Immature natural killer cell (primary cell): ENCODE results near the gene SLC45A3. TPM values are rescaled to one million over a fixed set of nuclear protein-coding genes. Genes with fewer than 3 reads are reported as not detected.

ENCODE experiments used
- DNase-seq, 3 donors: peaks; one replicate each; pipeline ENCODE4 v3.0.0; 2022; ENCODE audit warnings: mixed read lengths in 1 of 3
- H3K27ac Mint-ChIP-seq, 6 donors: one replicate each; pipeline ENCODE4 v1.8.0; 2020; ENCODE audit warnings: mixed read lengths in 6 of 6, mild to moderate bottlenecking in 5 of 6, inconsistent platforms in 4 of 6, moderate library complexity in 3 of 6
- H3K27me3 Mint-ChIP-seq, 3 donors: one replicate each; pipeline ENCODE4 v1.8.0; 2020 to 2021; ENCODE audit warnings: low read depth in 3 of 3, mild to moderate bottlenecking in 3 of 3, mixed read lengths in 3 of 3, moderate library complexity in 3 of 3, inconsistent platforms in 1 of 3
- H3K36me3 Mint-ChIP-seq, 3 donors: one replicate each; pipeline ENCODE4 v1.8.0; 2020; ENCODE audit warnings: mixed read lengths in 3 of 3, inconsistent platforms in 2 of 3, mild to moderate bottlenecking in 2 of 3
- H3K4me1 Mint-ChIP-seq, 2 donors: one replicate each; pipeline ENCODE4 v1.8.0; 2020; ENCODE audit warnings: inconsistent platforms in 2 of 2, mild to moderate bottlenecking in 2 of 2, mixed read lengths in 2 of 2, moderate library complexity in 1 of 2
- H3K4me3 Mint-ChIP-seq, 5 donors: one replicate each; pipeline ENCODE4 v1.8.0; 2020; ENCODE audit warnings: mild to moderate bottlenecking in 5 of 5, mixed read lengths in 5 of 5, inconsistent platforms in 3 of 5, moderate library complexity in 3 of 5
- H3K9me3 Mint-ChIP-seq, 6 donors: one replicate each; pipeline ENCODE4 v1.8.0; 2020; ENCODE audit warnings: mild to moderate bottlenecking in 6 of 6, mixed read lengths in 6 of 6, inconsistent platforms in 4 of 6, moderate library complexity in 3 of 6
- polyA plus RNA-seq, 3 donors: library from polyadenylated mRNA; unstranded; fragments of 300-500 nt; fragmentation: Illumina TruSeq; gene quantifications; one replicate each; pipeline ENCODE4 v1.2.3, GENCODE V29; 2021

The SLC45A3 gene
- polyA plus RNA-seq, 3 donors from 2014 or later: not detected

DNA sequence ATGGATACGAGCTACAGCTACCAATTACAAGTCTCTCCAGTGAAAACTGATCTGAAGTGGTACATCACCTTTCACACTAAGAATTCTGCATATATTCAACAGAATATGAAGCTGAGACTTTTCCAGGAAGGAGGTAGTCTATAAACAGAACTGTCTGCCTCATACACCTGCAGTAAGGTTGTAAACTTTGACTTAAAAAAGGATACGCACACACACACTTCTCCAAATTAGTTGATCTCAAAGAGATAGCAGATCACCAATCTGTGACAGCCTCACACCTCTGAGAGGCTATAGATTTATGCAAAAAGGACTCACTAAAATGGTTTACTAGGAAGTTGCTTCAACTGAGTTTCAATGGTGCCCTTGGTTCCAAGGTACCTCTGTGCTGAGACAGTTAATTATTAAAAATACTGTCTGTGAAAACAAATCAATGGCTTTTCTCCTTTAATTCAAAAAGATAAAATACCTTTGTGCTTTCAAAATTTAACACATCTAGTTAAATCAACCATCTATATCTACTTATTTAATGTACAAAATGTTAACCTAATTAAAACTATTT, 66.4 kb downstream of the SLC45A3 start:
- peaks cover 7 to 47% of the 10 kb centered on the region in 2 donors for H3K4me1 Mint-ChIP-seq
- H3K9me3 Mint-ChIP-seq: no peaks in the 10 kb centered on the region
- no peak for DNase-seq
- peaks cover 15 to 41% (median 20%) of the 10 kb centered on the region in 3 donors for H3K36me3 Mint-ChIP-seq
- H3K27me3 Mint-ChIP-seq: peaks cover 0 to 2% (median 0%) of the 10 kb centered on the region in 3 donors
- peak overlapping the region in 3 of 6 donors; percentile 22 to 68 (median 30) for H3K27ac Mint-ChIP-seq
- H3K4me3 Mint-ChIP-seq: no peak overlapping the region

DNA sequence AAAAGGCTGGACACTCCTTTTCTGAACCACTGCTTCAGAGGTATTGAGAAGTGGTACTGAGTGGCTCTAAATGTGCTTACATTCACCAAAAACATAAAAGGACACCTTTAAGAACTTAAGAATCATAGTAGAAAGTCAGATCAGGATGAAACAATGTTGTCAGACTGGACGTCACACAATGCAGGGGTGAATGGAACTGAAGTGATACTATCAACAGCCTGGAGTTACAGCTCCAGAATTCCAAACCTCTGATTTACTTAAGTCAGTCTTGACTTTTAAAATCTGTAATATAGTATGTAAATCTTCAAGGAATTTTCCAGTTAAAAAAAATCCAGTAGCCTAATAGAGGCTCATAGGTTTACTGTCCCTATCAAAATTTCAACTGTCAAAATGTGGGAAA, 67.8 kb downstream of the SLC45A3 start:
- DNase-seq: no peak
- Mint-ChIP-seq H3K4me1 (peaks cover 7 to 61% of the 10 kb centered on the region in 2 donors), H3K27me3 (peaks cover 0 to 2% (median 0%) of the 10 kb centered on the region in 3 donors), H3K27ac (no peak overlapping the region), H3K9me3 (no peaks in the 10 kb centered on the region), H3K36me3 (peaks cover 16 to 41% (median 20%) of the 10 kb centered on the region in 3 donors), H3K4me3 (no peak overlapping the region)

DNA sequence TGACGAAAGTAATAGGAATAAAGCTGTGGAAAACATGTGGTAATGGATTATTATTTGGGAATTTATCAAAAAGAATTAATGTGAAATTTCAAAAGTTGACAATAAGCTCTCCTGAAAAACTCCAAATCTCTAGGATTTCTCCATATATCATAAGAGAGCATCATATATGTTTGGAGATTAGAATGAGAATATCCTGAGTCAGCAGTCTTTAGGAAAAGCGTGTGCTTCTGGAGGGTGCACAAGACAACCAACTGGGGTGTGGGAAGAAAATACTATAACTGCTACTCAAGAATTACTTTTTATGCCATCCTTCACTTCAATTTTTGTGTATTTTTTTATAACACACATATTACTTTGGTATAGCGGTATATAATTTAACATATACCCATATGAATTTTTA, 68.2 kb downstream of the SLC45A3 start:
- DNase-seq: no peak
- Mint-ChIP-seq H3K27me3 (peaks cover 0 to 2% (median 0%) of the 10 kb centered on the region in 3 donors), H3K9me3 (no peaks in the 10 kb centered on the region), H3K4me3 (no peak overlapping the region), H3K36me3 (peaks cover 18 to 40% (median 20%) of the 10 kb centered on the region in 3 donors), H3K4me1 (peaks cover 7 to 63% of the 10 kb centered on the region in 2 donors), H3K27ac (no peak overlapping the region)

DNA sequence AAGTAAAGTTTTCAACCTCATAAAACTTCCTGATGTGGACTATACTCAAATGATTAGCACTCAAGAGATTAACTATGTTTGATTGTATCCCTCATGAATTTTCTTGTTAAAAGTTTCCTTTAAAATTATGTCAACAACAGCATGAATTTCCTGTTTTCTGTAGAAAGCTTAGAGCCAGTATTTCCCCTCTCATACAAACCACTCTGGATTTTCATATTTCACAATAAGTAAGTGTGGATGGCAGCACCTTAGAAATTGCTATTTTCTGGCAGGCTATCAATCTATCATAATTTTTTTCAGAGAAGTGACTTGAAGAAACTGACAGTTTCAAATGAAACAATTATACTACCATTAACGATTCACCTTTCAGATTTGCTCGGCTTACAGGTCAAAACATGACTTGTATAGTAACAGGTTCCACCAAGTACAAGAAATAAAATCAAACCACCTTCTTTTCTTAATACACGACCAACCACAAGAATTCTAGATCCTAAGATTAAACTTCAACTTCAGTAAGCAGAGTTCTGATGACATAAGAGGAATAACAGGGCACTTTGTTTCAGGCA, 69.3 kb downstream of the SLC45A3 start:
- H3K4me3 Mint-ChIP-seq: no peak overlapping the region
- peaks cover 11 to 63% of the 10 kb centered on the region in 2 donors for H3K4me1 Mint-ChIP-seq
- H3K36me3 Mint-ChIP-seq: peaks cover 15 to 33% (median 18%) of the 10 kb centered on the region in 3 donors
- H3K27me3 Mint-ChIP-seq: peaks cover 0 to 2% (median 0%) of the 10 kb centered on the region in 3 donors
- H3K27ac Mint-ChIP-seq: peak overlapping the region in 5 of 6 donors; percentile 15 to 71 (median 67)
- DNase-seq: no peak
- H3K9me3 Mint-ChIP-seq: no peaks in the 10 kb centered on the region

DNA sequence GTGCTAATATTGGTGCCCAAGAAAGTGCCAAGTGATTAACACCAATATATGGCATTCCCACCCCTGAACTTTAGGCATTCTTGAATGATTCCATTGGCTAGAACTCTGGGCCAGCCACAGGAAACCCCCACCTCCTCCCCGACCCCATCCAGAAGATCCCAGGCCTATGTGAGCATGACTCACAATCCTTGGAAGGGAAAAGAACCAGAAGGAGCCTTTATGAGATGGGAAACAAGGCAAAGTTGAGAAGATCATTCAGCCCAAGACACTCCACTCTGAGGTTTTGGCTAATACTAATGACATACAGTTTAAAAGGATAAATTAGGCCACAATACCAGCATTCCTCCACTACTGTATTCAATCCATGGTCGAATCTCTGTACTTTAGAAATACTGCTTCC, 70.3 kb downstream of the SLC45A3 start:
- Mint-ChIP-seq H3K4me3 (no peak overlapping the region), H3K27ac (peak overlapping the region in 1 of 6 donors; percentile 65), H3K4me1 (peaks cover 11 to 58% of the 10 kb centered on the region in 2 donors), H3K9me3 (no peaks in the 10 kb centered on the region), H3K36me3 (peaks cover 10 to 25% (median 15%) of the 10 kb centered on the region in 3 donors), H3K27me3 (peaks cover 0 to 2% (median 0%) of the 10 kb centered on the region in 3 donors)
- DNase-seq: no peak

Other genes with a start within 250 kb of the SLC45A3 start
- not detected for gene BLACAT1, start 224.5 kb downstream of the SLC45A3 start, polyA plus RNA-seq
- gene CDK18, start 175.8 kb downstream of the SLC45A3 start, polyA plus RNA-seq: under 1 TPM in 2 of 3 donors, not detected in 1; 0.61 to 0.74 TPM
- gene ELK4, start 48.5 kb downstream of the SLC45A3 start, polyA plus RNA-seq: 1 to 10 TPM; 2.8 to 5.7 (median 3.0) TPM
- 10 to 100 TPM in 2 of 3 donors, 1 to 10 TPM in 1; 7.8 to 20.3 (median 18.9) TPM for gene NUCKS1, start 69.7 kb upstream of the SLC45A3 start, polyA plus RNA-seq
- 100 to 1,000 TPM; 156 to 206 (median 197) TPM for gene RAB29, start 95.0 kb upstream of the SLC45A3 start, polyA plus RNA-seq
- 10 to 100 TPM in 1 of 3 donors, 1 to 10 TPM in 2; 5.2 to 14.9 (median 6.4) TPM for gene SLC41A1, start 132.7 kb upstream of the SLC45A3 start, polyA plus RNA-seq
- 1 to 10 TPM; 1.9 to 3.1 (median 2.6) TPM for gene PM20D1, start 169.6 kb upstream of the SLC45A3 start, polyA plus RNA-seq